ENCODE measurements around the gene MRC2.

Gene MRC2

DNA sequence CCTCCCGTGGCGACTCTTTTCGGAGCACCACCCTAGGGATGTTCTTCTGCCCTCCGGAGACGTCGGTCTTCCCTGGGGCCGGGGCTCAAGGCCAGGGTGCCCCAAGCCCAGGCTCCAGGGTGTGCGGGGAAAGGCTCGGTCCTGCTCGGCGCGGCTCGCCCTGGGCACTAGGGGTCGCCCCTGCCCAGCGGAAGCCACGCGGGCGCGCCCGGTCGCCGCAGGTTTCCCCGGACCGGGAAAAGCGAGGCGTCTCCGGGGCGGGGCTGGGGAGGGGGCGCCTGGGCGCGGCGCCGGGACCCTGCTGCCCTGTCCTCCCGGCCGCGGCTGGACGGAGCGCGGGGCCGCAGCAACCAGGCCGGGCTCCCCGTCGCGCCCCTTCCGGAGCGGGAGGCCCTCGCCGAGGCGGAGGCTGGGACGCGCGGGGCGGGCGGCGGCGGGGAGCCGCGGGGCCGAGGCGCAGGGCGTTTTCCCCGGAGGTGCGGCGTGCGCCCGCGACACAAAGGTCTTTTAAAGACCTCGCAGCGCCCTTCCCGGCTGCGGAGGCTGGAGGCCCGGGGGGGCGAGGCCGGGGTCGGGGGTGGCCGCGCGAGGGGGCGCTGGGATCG, 76.4 kb downstream of the MRC2 start:
- peaks cover 10% of the 10 kb centered on the region for H3K79me2 ChIP-seq (ENCODE audit: control insufficient read depth, insufficient read depth, low read length, unreplicated experiment)
- no peaks in the 10 kb centered on the region for H3K36me3 ChIP-seq (ENCODE audit: insufficient read depth, low read length)
- H3K27me3 ChIP-seq (ENCODE audit: insufficient read depth, low read length), result no peaks in the 10 kb centered on the region
- peak overlapping the region; percentile 64 for H2AFZ ChIP-seq (ENCODE audit: low read length, unreplicated experiment)
- H3K4me3 ChIP-seq (ENCODE audit: low read depth, low read length), result peak overlapping the region; percentile 85
- H3K27ac ChIP-seq (ENCODE audit: low read depth, low read length), result peak overlapping the region; percentile 84
- peaks cover 24% of the 10 kb centered on the region for H3K4me1 ChIP-seq (ENCODE audit: control insufficient read depth, insufficient read depth, low read length, unreplicated experiment)

DNA sequence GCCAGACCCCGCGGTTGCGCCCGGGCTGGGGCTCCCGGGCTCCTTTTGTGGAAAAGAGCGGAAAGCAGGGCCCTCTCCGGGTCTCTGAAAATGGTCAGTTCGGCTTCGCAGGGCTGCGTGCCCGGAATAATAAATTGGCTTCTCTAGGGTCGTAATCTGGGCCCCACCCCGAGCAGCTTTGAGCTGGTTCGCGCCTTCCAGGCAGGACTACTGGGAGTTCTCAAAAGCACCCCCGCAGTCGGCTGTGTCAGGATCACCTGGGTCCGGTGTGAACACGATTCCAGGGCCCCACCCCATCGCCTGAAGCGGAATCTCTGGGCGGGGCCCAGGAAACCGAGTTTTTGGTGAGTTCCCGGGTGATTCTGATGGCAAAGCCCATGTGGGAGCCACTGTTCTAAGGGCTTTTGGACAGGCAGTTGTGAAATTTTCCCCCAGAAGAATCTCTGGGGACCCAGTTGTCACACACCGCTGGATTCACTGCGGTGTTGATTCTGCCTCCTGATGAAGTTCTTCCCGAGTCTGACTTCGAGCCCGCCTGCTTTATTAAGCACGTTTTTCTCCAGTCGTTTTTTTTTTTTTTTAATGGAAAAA, 77.0 kb downstream of the MRC2 start:
- peaks cover 24% of the 10 kb centered on the region for H3K4me1 ChIP-seq (ENCODE audit: control insufficient read depth, insufficient read depth, low read length, unreplicated experiment)
- peak overlapping the region; percentile 84 for H3K27ac ChIP-seq (ENCODE audit: low read depth, low read length)
- peaks cover 10% of the 10 kb centered on the region for H3K79me2 ChIP-seq (ENCODE audit: control insufficient read depth, insufficient read depth, low read length, unreplicated experiment)
- no peaks in the 10 kb centered on the region for H3K27me3 ChIP-seq (ENCODE audit: insufficient read depth, low read length)
- no peaks in the 10 kb centered on the region for H3K36me3 ChIP-seq (ENCODE audit: insufficient read depth, low read length)
- peak overlapping the region; percentile 85 for H3K4me3 ChIP-seq (ENCODE audit: low read depth, low read length)
- H2AFZ ChIP-seq (ENCODE audit: low read length, unreplicated experiment), result peak overlapping the region; percentile 64

- Histone ChIP-seq H3K27ac (ENCODE audit: low read depth, low read length) (peak overlapping the region; percentile 84), H3K4me1 (ENCODE audit: control insufficient read depth, insufficient read depth, low read length, unreplicated experiment) (peaks cover 24% of the 10 kb centered on the region), H3K36me3 (ENCODE audit: insufficient read depth, low read length) (no peaks in the 10 kb centered on the region), H2AFZ (ENCODE audit: low read length, unreplicated experiment) (peak overlapping the region; percentile 57), H3K4me3 (ENCODE audit: low read depth, low read length) (peak overlapping the region; percentile 85), H3K79me2 (ENCODE audit: control insufficient read depth, insufficient read depth, low read length, unreplicated experiment) (peaks cover 10% of the 10 kb centered on the region), H3K27me3 (ENCODE audit: insufficient read depth, low read length) (no peaks in the 10 kb centered on the region)
Observed at GRCh38 chr17:62705156-62705777, 77.8 kb downstream of the MRC2 start.

DNA sequence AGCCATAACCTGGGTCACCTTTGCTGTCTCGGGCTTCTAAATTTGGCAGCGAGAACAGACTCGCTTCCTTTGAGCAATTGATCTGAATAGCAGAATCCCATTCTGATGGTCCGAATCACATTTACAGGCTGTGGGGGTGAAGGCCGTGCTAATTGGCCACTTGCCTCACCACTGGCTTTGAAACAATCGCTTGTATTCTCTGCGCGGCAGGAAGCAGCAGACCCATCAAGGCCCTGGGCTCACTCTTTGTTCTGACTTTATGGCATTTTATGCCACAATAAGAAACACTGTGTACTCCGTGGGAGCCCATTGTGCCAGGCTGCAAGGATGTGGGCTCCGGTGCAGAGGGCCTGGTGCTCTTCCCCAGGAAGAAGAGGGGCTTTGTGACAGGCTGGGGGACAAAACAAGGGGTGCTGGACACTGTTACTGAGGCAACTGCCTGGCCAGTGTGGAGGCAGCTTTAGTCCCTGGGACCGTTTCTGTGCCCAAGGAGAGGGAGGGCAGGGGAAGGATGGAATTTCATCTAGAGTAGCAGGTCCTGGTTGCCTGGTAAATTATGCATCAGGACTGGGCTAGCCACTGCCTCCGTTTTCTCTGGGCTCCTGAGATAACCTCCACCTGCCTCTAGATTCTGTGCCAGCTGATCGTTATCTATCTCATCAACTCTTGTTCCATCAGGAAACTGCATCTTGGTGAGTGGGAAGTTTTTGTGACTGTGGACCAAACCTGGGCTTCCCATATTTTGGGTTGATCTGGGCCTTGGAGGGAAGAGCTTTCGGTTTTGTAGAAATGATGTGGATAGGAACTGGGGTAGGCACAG, 78.5 kb downstream of the MRC2 start:
- Histone ChIP-seq H3K36me3 (ENCODE audit: insufficient read depth, low read length) (no peaks in the 10 kb centered on the region), H3K79me2 (ENCODE audit: control insufficient read depth, insufficient read depth, low read length, unreplicated experiment) (peaks cover 10% of the 10 kb centered on the region), H3K4me1 (ENCODE audit: control insufficient read depth, insufficient read depth, low read length, unreplicated experiment) (peaks cover 24% of the 10 kb centered on the region), H3K27me3 (ENCODE audit: insufficient read depth, low read length) (no peaks in the 10 kb centered on the region), H2AFZ (ENCODE audit: low read length, unreplicated experiment) (no peak overlapping the region), H3K4me3 (ENCODE audit: low read depth, low read length) (peak overlapping the region; percentile 85), H3K27ac (ENCODE audit: low read depth, low read length) (peak overlapping the region; percentile 84)

DNA sequence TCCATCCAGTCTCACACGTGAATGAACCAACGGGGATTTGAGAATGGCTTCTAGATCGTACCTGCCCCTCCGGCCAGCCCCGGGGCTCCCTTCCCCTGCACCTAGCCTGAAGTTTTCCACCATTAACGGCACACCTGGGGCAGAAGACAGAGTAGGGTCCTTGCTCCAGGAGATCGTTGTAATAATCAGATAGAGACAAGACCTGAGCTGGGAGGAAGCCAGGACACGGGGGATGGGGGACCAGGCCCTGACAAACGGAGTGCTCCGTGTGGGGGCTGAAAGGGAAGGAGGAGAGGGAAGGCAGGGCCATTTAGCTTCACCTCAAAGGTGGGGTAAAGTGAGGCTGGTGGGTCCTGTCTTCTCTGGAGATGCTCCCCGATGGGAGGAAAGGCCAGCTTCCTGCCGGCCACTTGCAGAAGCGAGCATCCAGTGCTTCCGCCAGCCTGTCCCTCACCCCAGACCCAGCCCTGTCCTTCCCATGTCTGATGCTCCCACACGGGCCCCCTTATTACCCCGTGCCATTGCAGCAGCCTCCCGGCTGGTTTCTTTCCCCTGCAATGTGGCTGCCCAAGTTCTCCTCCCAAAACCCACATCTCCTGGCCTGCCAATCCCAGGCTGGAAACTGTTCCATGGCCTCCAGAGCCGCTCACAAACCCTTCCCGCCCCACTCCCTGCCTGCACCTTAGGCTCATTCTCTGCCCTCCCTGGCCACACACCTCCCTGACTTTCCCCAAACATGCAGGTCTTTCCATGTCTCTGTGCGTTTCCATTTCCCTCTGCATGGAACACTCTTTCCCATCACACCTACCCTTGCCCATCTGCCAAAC, 79.3 kb downstream of the MRC2 start:
- no peak overlapping the region for H2AFZ ChIP-seq (ENCODE audit: low read length, unreplicated experiment)
- H3K27me3 ChIP-seq (ENCODE audit: insufficient read depth, low read length), result no peaks in the 10 kb centered on the region
- H3K27ac ChIP-seq (ENCODE audit: low read depth, low read length), result no peak overlapping the region
- peaks cover 24% of the 10 kb centered on the region for H3K4me1 ChIP-seq (ENCODE audit: control insufficient read depth, insufficient read depth, low read length, unreplicated experiment)
- H3K4me3 ChIP-seq (ENCODE audit: low read depth, low read length), result no peak overlapping the region; the same call in 1 of the 2 replicates
- no peaks in the 10 kb centered on the region for H3K36me3 ChIP-seq (ENCODE audit: insufficient read depth, low read length)
- peaks cover 10% of the 10 kb centered on the region for H3K79me2 ChIP-seq (ENCODE audit: control insufficient read depth, insufficient read depth, low read length, unreplicated experiment)

DNA sequence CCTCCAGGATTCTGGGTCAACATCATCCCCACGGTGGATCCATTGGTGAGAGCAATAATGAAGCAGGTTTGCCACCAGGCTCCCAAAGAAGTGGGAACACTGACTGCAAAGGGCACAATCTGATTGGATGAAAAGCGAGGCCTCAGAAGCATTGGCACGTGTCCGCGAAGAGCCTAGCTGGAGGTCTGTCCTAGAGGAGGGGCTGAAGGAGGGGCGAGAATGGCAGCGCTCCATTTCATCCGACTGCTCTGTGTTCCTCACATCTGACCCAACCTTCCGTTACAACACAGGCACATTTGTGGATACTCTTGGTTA, 79.9 kb downstream of the MRC2 start:
- no peaks in the 10 kb centered on the region for H3K27me3 ChIP-seq (ENCODE audit: insufficient read depth, low read length)
- H3K36me3 ChIP-seq (ENCODE audit: insufficient read depth, low read length), result no peaks in the 10 kb centered on the region
- no peak overlapping the region for H3K27ac ChIP-seq (ENCODE audit: low read depth, low read length)
- peaks cover 10% of the 10 kb centered on the region for H3K79me2 ChIP-seq (ENCODE audit: control insufficient read depth, insufficient read depth, low read length, unreplicated experiment)
- H3K4me3 ChIP-seq (ENCODE audit: low read depth, low read length), result no peak overlapping the region
- H3K4me1 ChIP-seq (ENCODE audit: control insufficient read depth, insufficient read depth, low read length, unreplicated experiment), result peaks cover 30% of the 10 kb centered on the region
- H2AFZ ChIP-seq (ENCODE audit: low read length, unreplicated experiment), result no peak overlapping the region

- Histone ChIP-seq H3K4me1 (ENCODE audit: control insufficient read depth, insufficient read depth, low read length, unreplicated experiment) (peaks cover 21% of the 10 kb centered on the region), H3K79me2 (ENCODE audit: control insufficient read depth, insufficient read depth, low read length, unreplicated experiment) (peaks cover 10% of the 10 kb centered on the region), H2AFZ (ENCODE audit: low read length, unreplicated experiment) (no peak overlapping the region), H3K27me3 (ENCODE audit: insufficient read depth, low read length) (no peaks in the 10 kb centered on the region), H3K4me3 (ENCODE audit: low read depth, low read length) (no peak overlapping the region), H3K27ac (ENCODE audit: low read depth, low read length) (no peak overlapping the region), H3K36me3 (ENCODE audit: insufficient read depth, low read length) (no peaks in the 10 kb centered on the region)
Observed at GRCh38 chr17:62708587-62708986, 81.1 kb downstream of the MRC2 start.

DNA sequence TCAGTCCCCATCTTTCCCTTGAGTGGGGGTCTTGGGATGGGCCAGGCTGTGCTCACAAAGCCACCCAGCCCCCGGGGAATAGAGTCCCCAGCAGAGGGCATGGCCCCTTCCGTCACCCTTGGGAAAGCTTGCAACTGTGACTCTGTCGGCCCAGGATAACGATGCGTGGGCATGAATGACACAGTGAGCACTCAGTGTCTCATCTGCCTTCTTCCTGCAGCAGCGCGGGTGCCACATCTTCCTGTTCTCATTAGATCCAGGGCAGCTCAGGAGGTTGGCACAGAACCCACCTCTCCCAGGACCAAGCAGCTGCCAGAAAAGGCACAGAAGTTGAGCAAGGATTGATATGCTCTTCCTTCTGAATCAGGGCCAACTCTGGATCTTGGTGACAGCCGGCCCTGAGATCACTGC, 84.7 kb downstream of the MRC2 start:
- Histone ChIP-seq H3K36me3 (ENCODE audit: insufficient read depth, low read length) (no peaks in the 10 kb centered on the region), H3K27me3 (ENCODE audit: insufficient read depth, low read length) (no peaks in the 10 kb centered on the region), H3K79me2 (ENCODE audit: control insufficient read depth, insufficient read depth, low read length, unreplicated experiment) (no peaks in the 10 kb centered on the region), H2AFZ (ENCODE audit: low read length, unreplicated experiment) (no peak overlapping the region), H3K4me1 (ENCODE audit: control insufficient read depth, insufficient read depth, low read length, unreplicated experiment) (peaks cover 23% of the 10 kb centered on the region), H3K4me3 (ENCODE audit: low read depth, low read length) (no peak overlapping the region), H3K27ac (ENCODE audit: low read depth, low read length) (no peak overlapping the region)

- Histone ChIP-seq H3K27ac (ENCODE audit: low read depth, low read length) (no peak overlapping the region), H3K79me2 (ENCODE audit: control insufficient read depth, insufficient read depth, low read length, unreplicated experiment) (no peaks in the 10 kb centered on the region), H3K4me3 (ENCODE audit: low read depth, low read length) (no peak overlapping the region), H3K36me3 (ENCODE audit: insufficient read depth, low read length) (no peaks in the 10 kb centered on the region), H3K27me3 (ENCODE audit: insufficient read depth, low read length) (no peaks in the 10 kb centered on the region), H2AFZ (ENCODE audit: low read length, unreplicated experiment) (no peak overlapping the region), H3K4me1 (ENCODE audit: control insufficient read depth, insufficient read depth, low read length, unreplicated experiment) (peaks cover 23% of the 10 kb centered on the region)
Observed at GRCh38 chr17:62713086-62713881, 85.8 kb downstream of the MRC2 start.

All from ACC112 (cell line).